H1 (cell line): Measurements from ENCODE around the gene LRBA. TPM values are rescaled to one million over a fixed set of nuclear protein-coding genes. Genes with fewer than 3 reads are reported as not detected.

Source experiments
- CTCF ChIA-PET: fragments of 300-600 bp; sonication (Branson Sonifier 250); formaldehyde crosslinking; loops from one replicate; lab custom pipeline; 2021; ENCODE audit not compliant: partially characterized antibody; lab: Charles Lee
- POLR2A ChIA-PET: fragments of 300-600 bp; sonication (Branson Sonifier 250); formaldehyde crosslinking; loops from one replicate; lab custom pipeline; 2021; ENCODE audit warnings: inconsistent platforms; ENCODE audit not compliant: partially characterized antibody; lab: Charles Lee
- DNase-seq, 2 experiments: peaks; one replicate each; pipeline versions ENCODE4 v3.0.0 to v3.0.0-alpha.2; 2010 to 2022; ENCODE audit warnings: low spot score in 2 of 2, low read depth in 1 of 2, mixed read lengths in 1 of 2
- FAIRE-seq: peaks from 2 replicates; lab custom pipeline; 2011; peaks lifted over from hg19 to GRCh38; lab: Jason Lieb, UNC
- H2AFZ ChIP-seq: 2 replicates; pipeline ENCODE4 v1.8.1; 2012; ENCODE audit warnings: low read length, inconsistent platforms
- H2AK5ac ChIP-seq: 2 replicates; pipeline ENCODE4 v1.6.1; 2013; ENCODE audit warnings: low read depth, low read length
- H2BK120ac ChIP-seq: replicated peaks from 2 replicates; pipeline ENCODE3; 2013; ENCODE audit warnings: low read depth, low read length, inconsistent platforms
- H2BK12ac ChIP-seq: 2 replicates; pipeline ENCODE4 v1.6.1; 2013; ENCODE audit warnings: low read depth, low read length
- H2BK15ac ChIP-seq: 2 replicates; pipeline ENCODE4 v1.6.1; 2013; ENCODE audit warnings: low read length
- H2BK20ac ChIP-seq: 2 replicates; pipeline ENCODE4 v1.6.1; 2013; ENCODE audit warnings: low read length
- H2BK5ac ChIP-seq: 2 replicates; pipeline ENCODE4 v1.6.1; 2013; ENCODE audit warnings: low read depth, low read length
- H3K14ac ChIP-seq: 2 replicates; pipeline ENCODE4 v1.6.1; 2013; ENCODE audit warnings: inconsistent platforms; ENCODE audit not compliant: insufficient read length
- H3K18ac ChIP-seq: 2 replicates; pipeline ENCODE4 v1.6.1; 2013; ENCODE audit warnings: low read length; ENCODE audit errors: extremely low read depth
- H3K23ac ChIP-seq: 2 replicates; pipeline ENCODE4 v1.6.1; 2013; ENCODE audit warnings: inconsistent platforms; ENCODE audit not compliant: insufficient read length
- H3K23me2 ChIP-seq: 2 replicates; pipeline ENCODE4 v1.6.1; 2013; ENCODE audit warnings: low read depth, low read length
- H3K27ac ChIP-seq: 2 replicates; pipeline ENCODE4 v1.6.1; 2011; ENCODE audit warnings: low read depth, low read length, inconsistent platforms
- H3K27me3 ChIP-seq, 4 experiments: replicated peaks in 1 of 4; 1 replicate in 1 of 4; 2 replicates in 3 of 4; pipeline versions ENCODE4 v1.6.1 to v1.8.1; 2011 to 2013; ENCODE audit warnings: low read length in 3 of 4, mild to moderate bottlenecking in 3 of 4, inconsistent platforms in 2 of 4, mixed read lengths in 2 of 4, moderate library complexity in 1 of 4; ENCODE audit not compliant: control insufficient read depth in 3 of 4, insufficient read depth in 3 of 4; ENCODE audit errors: extremely low read depth in 1 of 4
- H3K36me3 ChIP-seq, 4 experiments: 2 replicates each; pipeline versions ENCODE4 v1.6.1 to v1.8.1; 2011 to 2013; ENCODE audit warnings: mild to moderate bottlenecking in 4 of 4, low read length in 3 of 4, moderate library complexity in 2 of 4, control low read depth in 1 of 4, inconsistent platforms in 1 of 4; ENCODE audit not compliant: insufficient read depth in 4 of 4, control insufficient read depth in 2 of 4
- H3K4ac ChIP-seq: replicated peaks from 2 replicates; pipeline ENCODE3; 2013; ENCODE audit warnings: low read length, low read depth, mixed read lengths, inconsistent platforms; ENCODE audit not compliant: insufficient read length
- H3K4me1 ChIP-seq, 4 experiments: replicated peaks in 1 of 4; 1 replicate in 1 of 4; 2 replicates in 3 of 4; pipeline versions ENCODE4 v1.6.1 to v1.8.1; 2011 to 2013; ENCODE audit warnings: low read length in 3 of 4, inconsistent platforms in 2 of 4, mixed read lengths in 1 of 4; ENCODE audit not compliant: insufficient read depth in 4 of 4, control insufficient read depth in 3 of 4
- H3K4me2 ChIP-seq, 2 experiments: 2 replicates each; pipeline versions ENCODE4 v1.6.1 to v1.8.1; 2011 to 2013; ENCODE audit warnings: low read depth in 2 of 2, low read length in 2 of 2, control low read depth in 1 of 2, inconsistent platforms in 1 of 2, mild to moderate bottlenecking in 1 of 2; ENCODE audit not compliant: insufficient read depth in 1 of 2
- H3K4me3 ChIP-seq, 4 experiments: fragments of 200-600, 300-600 bp in 1 of 4; sonication (generic), shearing (Covaris generic), sonication (Bioruptor Twin) in 1 of 4; 2 replicates each; pipeline versions ENCODE4 v1.5.1 to v1.8.1; 2011 to 2016; ENCODE audit warnings: low read length in 4 of 4, low read depth in 3 of 4, control low read depth in 2 of 4, inconsistent platforms in 2 of 4, mild to moderate bottlenecking in 2 of 4, mixed read lengths in 1 of 4, moderate library complexity in 1 of 4; ENCODE audit not compliant: insufficient read depth in 2 of 4; ENCODE audit errors: extremely low read depth in 1 of 4
- H3K56ac ChIP-seq: replicated peaks from 2 replicates; pipeline ENCODE3; 2013; ENCODE audit warnings: low read depth, mild to moderate bottlenecking, mixed read lengths, low read length, inconsistent platforms; ENCODE audit not compliant: insufficient read length
- H3K79me1 ChIP-seq: 2 replicates; pipeline ENCODE4 v1.6.1; 2013; ENCODE audit warnings: low read depth, low read length, control low read depth
- H3K79me2 ChIP-seq, 2 experiments: 2 replicates each; pipeline versions ENCODE4 v1.6.1 to v1.8.1; 2012 to 2013; ENCODE audit warnings: low read length in 2 of 2, mild to moderate bottlenecking in 2 of 2, inconsistent platforms in 1 of 2; ENCODE audit not compliant: insufficient read depth in 2 of 2, control insufficient read depth in 1 of 2
- H3K9ac ChIP-seq, 4 experiments: replicated peaks in 1 of 4; 1 replicate in 1 of 4; 2 replicates in 3 of 4; pipeline versions ENCODE4 v1.6.1 to v1.8.1; 2011 to 2013; ENCODE audit warnings: low read depth in 3 of 4, low read length in 3 of 4, control low read depth in 2 of 4, mild to moderate bottlenecking in 2 of 4, moderate library complexity in 2 of 4, inconsistent platforms in 1 of 4; ENCODE audit errors: extremely low read depth in 1 of 4
- H3K9me3 ChIP-seq, 2 experiments: 2 replicates each; pipeline versions ENCODE4 v1.6.1 to v1.8.1; 2012 to 2013; ENCODE audit warnings: mild to moderate bottlenecking in 2 of 2, moderate library complexity in 2 of 2, control low read depth in 1 of 2, inconsistent platforms in 1 of 2, low read depth in 1 of 2, low read length in 1 of 2, mixed read lengths in 1 of 2; ENCODE audit not compliant: insufficient read depth in 2 of 2
- H4K20me1 ChIP-seq, 2 experiments: replicated peaks in 1 of 2; 2 replicates each; pipeline versions ENCODE3 to v1.8.1; 2011 to 2013; ENCODE audit warnings: inconsistent platforms in 2 of 2, low read length in 2 of 2, mild to moderate bottlenecking in 1 of 2; ENCODE audit not compliant: insufficient read depth in 2 of 2, control insufficient read depth in 1 of 2
- H4K5ac ChIP-seq: 2 replicates; pipeline ENCODE4 v1.6.1; 2013; ENCODE audit warnings: low read length, low read depth, mixed read lengths, inconsistent platforms; ENCODE audit not compliant: insufficient read length
- H4K8ac ChIP-seq: 2 replicates; pipeline ENCODE4 v1.8.0; 2013; ENCODE audit warnings: mild to moderate bottlenecking, moderate library complexity, low read length, inconsistent platforms; ENCODE audit not compliant: insufficient read depth; ENCODE audit errors: extremely low read depth
- H4K91ac ChIP-seq: replicated peaks from 2 replicates; pipeline ENCODE3; 2013; ENCODE audit warnings: low read length, mixed read lengths, inconsistent platforms; ENCODE audit not compliant: insufficient read length
- BRCA1 ChIP-seq: IDR thresholded peaks from 2 replicates; pipeline ENCODE4 v1.6.1; 2012; ENCODE audit warnings: low read depth, low read length, improper control_type of control experiment
- E2F6 ChIP-seq: IDR thresholded peaks from 2 replicates; pipeline ENCODE4 v1.6.1; 2012; ENCODE audit warnings: inconsistent platforms
- FOSL1 ChIP-seq: IDR thresholded peaks from 2 replicates; pipeline ENCODE4 v1.6.1; 2011; ENCODE audit warnings: mild to moderate bottlenecking, low read depth, low read length, moderate library complexity; ENCODE audit not compliant: insufficient read depth
- HDAC6 ChIP-seq: IDR thresholded peaks from one replicate; pipeline ENCODE4 v1.7.1; 2012; ENCODE audit warnings: low read depth, mild to moderate bottlenecking, inconsistent platforms, low read length, moderate library complexity
- JUND ChIP-seq: IDR thresholded peaks from 2 replicates; pipeline ENCODE4 v1.6.1; 2011; ENCODE audit warnings: mild to moderate bottlenecking, improper control_type of control experiment, low read length
- KDM1A ChIP-seq: fragments of 200-600, 300-600 bp; sonication (generic); IDR thresholded peaks from 2 replicates; pipeline ENCODE4 v1.7.1; 2016; ENCODE audit warnings: mild to moderate bottlenecking, low read length, borderline replicate concordance
- NANOG ChIP-seq: IDR thresholded peaks from 2 replicates; pipeline ENCODE4 v1.6.1; 2011; ENCODE audit warnings: low read length, low read depth, mild to moderate bottlenecking, inconsistent platforms; ENCODE audit not compliant: insufficient read depth, poor library complexity, severe bottlenecking
- TAF7 ChIP-seq: optimal IDR thresholded peaks from 2 replicates; pipeline ENCODE3; 2011; ENCODE audit warnings: low read depth, mild to moderate bottlenecking, inconsistent platforms, low read length, moderate library complexity, borderline replicate concordance
- YY1 ChIP-seq: IDR thresholded peaks from 2 replicates; pipeline ENCODE4 v1.6.1; 2011; ENCODE audit warnings: low read depth, mild to moderate bottlenecking, low read length
- WGBS, 2 experiments: shearing (Covaris generic) in 1 of 2; methylation state at CpG; one replicate each; pipeline versions ENCODE4 v1.1.6 to v1.1.7; 2013 to 2015; ENCODE audit warnings: low lambda C conversion rate in 2 of 2, mixed read lengths in 2 of 2, inconsistent platforms in 1 of 2, low coverage in 1 of 2, missing lambda C conversion rate in 1 of 2; ENCODE audit not compliant: insufficient replicate concordance in 2 of 2, insufficient coverage in 1 of 2, insufficient read length in 1 of 2; ENCODE audit errors: extremely low coverage in 1 of 2, missing lambda C conversion rate in 1 of 2; 5-methylcytosine and 5-hydroxymethylcytosine counted together
- polyA plus RNA-seq, 7 experiments: library from polyadenylated mRNA; depleted of rRNA in 3 of 7; stranded (reverse) in 5 of 7; unstranded in 2 of 7; fragments of >200 nt in 5 of 7; fragments of 200-250 nt in 2 of 7; gene quantifications; 1 replicate in 5 of 7; 2 replicates in 1 of 7; 4 replicates in 1 of 7; pipeline versions ENCODE4 v1.2.1 to v1.2.3, GENCODE V29; 2011 to 2013; ENCODE audit warnings: missing spikeins in 2 of 7, mixed read lengths in 2 of 7
- total RNA-seq: library from RNA; stranded (reverse); fragmentation: NEBNext Ultra II Directional; extraction: Animal tissue kit (Norgen Biotek cat#: 25700); gene quantifications from 2 replicates; pipeline ENCODE4 v1.2.1, GENCODE V29; 2021
- TF ChIP-seq, protein P1 (sequence below): IDR thresholded peaks from 2 replicates; pipeline ENCODE4 v1.6.1; 2012; ENCODE audit warnings: inconsistent platforms

LRBA gene
- total and polyA plus RNA-seq, 2 of the 8 experiments (the other 6 are each of a cell fraction or from before 2014, with no cell fraction given): 54.6 to 83.2 TPM

- no peak overlapping the region for H3K4ac ChIP-seq
- no peak for FAIRE-seq
- POLR2A ChIA-PET: interaction anchor here (1.0 kb wide), 1 partner anchor 9 kb away, joined by 3 read pairs; no protein-coding TSS in a partner anchor
- peaks cover 0 to 3% of the 10 kb centered on the region in 2 experiments for H4K20me1 ChIP-seq
- no peaks in the 10 kb centered on the region for H3K27me3 ChIP-seq
- peaks cover 2 to 4% (median 3%) of the 10 kb centered on the region in 4 experiments; a peak in 5 of 7 replicates for H3K4me1 ChIP-seq
- no peak overlapping the region for H2AFZ ChIP-seq
- no peak overlapping the region for H2BK12ac ChIP-seq
- H3K27ac ChIP-seq: no peak overlapping the region
- H4K8ac ChIP-seq: no peak overlapping the region
- no peak overlapping the region for H3K9ac ChIP-seq
- H2BK5ac ChIP-seq: no peak overlapping the region
- no peak overlapping the region for H2AK5ac ChIP-seq
- no peak overlapping the region for H3K14ac ChIP-seq
- CTCF ChIA-PET: interaction anchor here (0.6 kb wide), 1 partner anchor 112 kb away, joined by 4 read pairs; no protein-coding TSS in a partner anchor
- H4K5ac ChIP-seq: no peak overlapping the region
- no peak overlapping the region for H2BK15ac ChIP-seq
- H3K9me3 ChIP-seq: no peaks in the 10 kb centered on the region
- H3K4me2 ChIP-seq: no peak overlapping the region
- TF ChIP-seq HDAC6 (no peak), NANOG (no peak), YY1 (no peak), JUND (no peak), E2F6 (no peak), TAF7 (no peak), FOSL1 (no peak), BRCA1 (no peak), KDM1A (no peak)
- TF ChIP-seq, protein P1, sequence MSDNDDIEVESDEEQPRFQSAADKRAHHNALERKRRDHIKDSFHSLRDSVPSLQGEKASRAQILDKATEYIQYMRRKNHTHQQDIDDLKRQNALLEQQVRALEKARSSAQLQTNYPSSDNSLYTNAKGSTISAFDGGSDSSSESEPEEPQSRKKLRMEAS: no peak
- H3K4me3 ChIP-seq: no peak overlapping the region
- H2BK120ac ChIP-seq: no peak overlapping the region
- no peak overlapping the region for H3K18ac ChIP-seq
- no peaks in the 10 kb centered on the region for H3K79me1 ChIP-seq
- DNase-seq: no peak
- H4K91ac ChIP-seq: no peak overlapping the region
- peaks cover 5% of the 10 kb centered on the region; the same call in 1 of the 2 replicates for H3K23me2 ChIP-seq
- peaks cover 0 to 5% (median under 1%) of the 10 kb centered on the region in 4 experiments; a peak in 2 of 8 replicates for H3K36me3 ChIP-seq
- WGBS, 2 experiments: 96% methylated on average over 1 of the region's 1 CpG; no CpG with 5 or more reads in 1 of the 2 experiments
- H2BK20ac ChIP-seq: no peak overlapping the region
- H3K79me2 ChIP-seq: peaks cover 0 to 45% of the 10 kb centered on the region in 2 experiments; a peak in 3 of 4 replicates
- H3K56ac ChIP-seq: no peak overlapping the region
- no peak overlapping the region for H3K23ac ChIP-seq
These were observed 28.9 kb upstream of the LRBA start for GRCh38 chr4:151043803-151044515.
